Measurements from ENCODE around the gene PCDHGB4. TPM values are rescaled to one million over a fixed set of nuclear protein-coding genes. Genes with fewer than 3 reads are reported as not detected.
"Not testable (repeated sequence)": the region's sequence is repeated elsewhere in the genome, so short reads cannot be mapped to it uniquely, and the experiment has no call there.

The PCDHGB4 gene
- polyA plus RNA-seq, 1 donor from 2014 or later = 9.3 TPM

DNA sequence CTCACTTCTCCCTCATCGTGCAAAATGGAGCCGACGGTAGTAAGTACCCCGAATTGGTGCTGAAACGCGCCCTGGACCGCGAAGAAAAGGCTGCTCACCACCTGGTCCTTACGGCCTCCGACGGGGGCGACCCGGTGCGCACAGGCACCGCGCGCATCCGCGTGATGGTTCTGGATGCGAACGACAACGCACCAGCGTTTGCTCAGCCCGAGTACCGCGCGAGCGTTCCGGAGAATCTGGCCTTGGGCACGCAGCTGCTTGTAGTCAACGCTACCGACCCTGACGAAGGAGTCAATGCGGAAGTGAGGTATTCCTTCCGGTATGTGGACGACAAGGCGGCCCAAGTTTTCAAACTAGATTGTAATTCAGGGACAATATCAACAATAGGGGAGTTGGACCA lies 43.8 kb downstream of the PCDHGB4 start:
- no peaks in the 10 kb centered on the region for H4K20me1 ChIP-seq (ENCODE audit: insufficient read depth)
- H3K9me3 ChIP-seq (ENCODE audit: low read length) = peaks cover 65% of the 10 kb centered on the region
- no peaks in the 10 kb centered on the region for H3K9me2 ChIP-seq (ENCODE audit: insufficient read depth, low read length)
- H3K4me2 ChIP-seq (ENCODE audit: low read length) = no peak overlapping the region
- no peak overlapping the region for H3K9ac ChIP-seq (ENCODE audit: low read length)
- no peaks in the 10 kb centered on the region for H3F3A ChIP-seq (ENCODE audit: insufficient read depth, low read length, poor library complexity, severe bottlenecking)
- H3K36me3 ChIP-seq (ENCODE audit: insufficient read depth, low read length) = peaks cover 43% of the 10 kb centered on the region
- H3K27ac ChIP-seq (ENCODE audit: low read length) = no peak overlapping the region
- H2AFZ ChIP-seq (ENCODE audit: low read depth, low read length) = no peak overlapping the region
- no peaks in the 10 kb centered on the region for H3K27me3 ChIP-seq (ENCODE audit: insufficient read depth, low read depth, low read length)
- peak overlapping the region; percentile 13 for H3K4me3 ChIP-seq (ENCODE audit: low read length)
- TF ChIP-seq TAF1 (IDR thresholded peaks at IDR 0.05; ENCODE audit: low read depth) (no peak), EZH2 (IDR thresholded peaks at IDR 0.05; ENCODE audit: borderline replicate concordance, insufficient read depth, low read length, poor library complexity, severe bottlenecking) (no peak), SMC3 (conservative IDR thresholded peaks at IDR 0.05; ENCODE audit: poor library complexity) (no peak), POLR2AphosphoS5 (IDR thresholded peaks at IDR 0.05) (no peak)
- TF ChIP-seq, protein P1, sequence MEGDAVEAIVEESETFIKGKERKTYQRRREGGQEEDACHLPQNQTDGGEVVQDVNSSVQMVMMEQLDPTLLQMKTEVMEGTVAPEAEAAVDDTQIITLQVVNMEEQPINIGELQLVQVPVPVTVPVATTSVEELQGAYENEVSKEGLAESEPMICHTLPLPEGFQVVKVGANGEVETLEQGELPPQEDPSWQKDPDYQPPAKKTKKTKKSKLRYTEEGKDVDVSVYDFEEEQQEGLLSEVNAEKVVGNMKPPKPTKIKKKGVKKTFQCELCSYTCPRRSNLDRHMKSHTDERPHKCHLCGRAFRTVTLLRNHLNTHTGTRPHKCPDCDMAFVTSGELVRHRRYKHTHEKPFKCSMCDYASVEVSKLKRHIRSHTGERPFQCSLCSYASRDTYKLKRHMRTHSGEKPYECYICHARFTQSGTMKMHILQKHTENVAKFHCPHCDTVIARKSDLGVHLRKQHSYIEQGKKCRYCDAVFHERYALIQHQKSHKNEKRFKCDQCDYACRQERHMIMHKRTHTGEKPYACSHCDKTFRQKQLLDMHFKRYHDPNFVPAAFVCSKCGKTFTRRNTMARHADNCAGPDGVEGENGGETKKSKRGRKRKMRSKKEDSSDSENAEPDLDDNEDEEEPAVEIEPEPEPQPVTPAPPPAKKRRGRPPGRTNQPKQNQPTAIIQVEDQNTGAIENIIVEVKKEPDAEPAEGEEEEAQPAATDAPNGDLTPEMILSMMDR (IDR thresholded peaks at IDR 0.05; ENCODE audit: poor library complexity, severe bottlenecking) = no peak
- peaks cover 27% of the 10 kb centered on the region for H3K79me2 ChIP-seq (replicated peaks; ENCODE audit: insufficient read depth, low read length)

DNA sequence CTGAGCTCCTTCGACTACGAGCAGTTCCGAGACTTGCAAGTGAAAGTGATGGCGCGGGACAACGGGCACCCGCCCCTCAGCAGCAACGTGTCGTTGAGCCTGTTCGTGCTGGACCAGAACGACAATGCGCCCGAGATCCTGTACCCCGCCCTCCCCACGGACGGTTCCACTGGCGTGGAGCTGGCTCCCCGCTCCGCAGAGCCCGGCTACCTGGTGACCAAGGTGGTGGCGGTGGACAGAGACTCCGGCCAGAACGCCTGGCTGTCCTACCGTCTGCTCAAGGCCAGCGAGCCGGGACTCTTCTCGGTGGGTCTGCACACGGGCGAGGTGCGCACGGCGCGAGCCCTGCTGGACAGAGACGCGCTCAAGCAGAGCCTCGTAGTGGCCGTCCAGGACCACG lies 44.8 kb downstream of the PCDHGB4 start:
- H3K4me3 ChIP-seq (ENCODE audit: low read length); H3K27ac ChIP-seq (ENCODE audit: low read length); H3K4me2 ChIP-seq (ENCODE audit: low read length); H3F3A ChIP-seq (ENCODE audit: insufficient read depth, low read length, poor library complexity, severe bottlenecking); H2AFZ ChIP-seq (ENCODE audit: low read depth, low read length); H4K20me1 ChIP-seq (ENCODE audit: insufficient read depth); H3K9ac ChIP-seq (ENCODE audit: low read length); H3K27me3 ChIP-seq (ENCODE audit: insufficient read depth, low read depth, low read length); H3K9me2 ChIP-seq (ENCODE audit: insufficient read depth, low read length): not testable (repeated sequence)
- Histone ChIP-seq H3K36me3 (ENCODE audit: insufficient read depth, low read length) (peaks cover 33% of the 10 kb centered on the region), H3K9me3 (ENCODE audit: low read length) (peaks cover 60% of the 10 kb centered on the region), H3K79me2 (replicated peaks; ENCODE audit: insufficient read depth, low read length) (peaks cover 24% of the 10 kb centered on the region)

DNA sequence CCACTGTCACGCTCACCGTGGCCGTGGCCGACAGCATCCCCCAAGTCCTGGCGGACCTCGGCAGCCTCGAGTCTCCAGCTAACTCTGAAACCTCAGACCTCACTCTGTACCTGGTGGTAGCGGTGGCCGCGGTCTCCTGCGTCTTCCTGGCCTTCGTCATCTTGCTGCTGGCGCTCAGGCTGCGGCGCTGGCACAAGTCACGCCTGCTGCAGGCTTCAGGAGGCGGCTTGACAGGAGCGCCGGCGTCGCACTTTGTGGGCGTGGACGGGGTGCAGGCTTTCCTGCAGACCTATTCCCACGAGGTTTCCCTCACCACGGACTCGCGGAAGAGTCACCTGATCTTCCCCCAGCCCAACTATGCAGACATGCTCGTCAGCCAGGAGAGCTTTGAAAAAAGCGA lies 45.2 kb downstream of the PCDHGB4 start:
- H3K79me2 ChIP-seq (replicated peaks; ENCODE audit: insufficient read depth, low read length) = peaks cover 22% of the 10 kb centered on the region
- H3K36me3 ChIP-seq (ENCODE audit: insufficient read depth, low read length) = peaks cover 28% of the 10 kb centered on the region
- H3F3A ChIP-seq (ENCODE audit: insufficient read depth, low read length, poor library complexity, severe bottlenecking); H4K20me1 ChIP-seq (ENCODE audit: insufficient read depth); H3K4me2 ChIP-seq (ENCODE audit: low read length); H3K27me3 ChIP-seq (ENCODE audit: insufficient read depth, low read depth, low read length); H2AFZ ChIP-seq (ENCODE audit: low read depth, low read length); H3K9ac ChIP-seq (ENCODE audit: low read length); H3K9me2 ChIP-seq (ENCODE audit: insufficient read depth, low read length); H3K4me3 ChIP-seq (ENCODE audit: low read length); H3K27ac ChIP-seq (ENCODE audit: low read length): not testable (repeated sequence)
- H3K9me3 ChIP-seq (ENCODE audit: low read length) = peaks cover 55% of the 10 kb centered on the region

DNA sequence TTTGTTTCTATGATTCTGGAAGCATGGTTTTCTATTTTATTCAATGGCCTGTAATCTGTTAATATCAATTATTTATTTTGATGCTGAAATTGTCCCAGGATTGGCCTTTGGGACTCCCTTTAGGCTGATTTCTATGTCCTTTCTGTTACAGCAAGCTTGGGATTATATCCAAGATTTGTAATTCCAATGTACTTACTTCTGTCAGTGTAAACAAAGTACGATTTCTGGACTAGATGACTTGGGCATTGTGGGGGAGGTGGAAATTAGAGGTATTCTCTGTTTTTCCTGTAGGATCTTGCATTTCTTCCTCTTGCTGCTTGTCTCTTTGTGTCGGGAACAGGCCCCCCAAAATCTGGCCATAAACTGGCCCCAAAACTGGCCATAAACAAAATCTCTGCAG lies 46.5 kb downstream of the PCDHGB4 start:
- no peaks in the 10 kb centered on the region for H4K20me1 ChIP-seq (ENCODE audit: insufficient read depth)
- peaks cover 46% of the 10 kb centered on the region for H3K9me3 ChIP-seq (ENCODE audit: low read length)
- TF ChIP-seq RAD21 (conservative IDR thresholded peaks at IDR 0.05) (no peak), EP300 (conservative IDR thresholded peaks at IDR 0.05; ENCODE audit: poor library complexity, severe bottlenecking) (no peak), SMC3 (conservative IDR thresholded peaks at IDR 0.05; ENCODE audit: poor library complexity) (no peak), TAF1 (IDR thresholded peaks at IDR 0.05; ENCODE audit: low read depth) (no peak), POLR2AphosphoS5 (IDR thresholded peaks at IDR 0.05) (no peak)
- TF ChIP-seq, protein P2, sequence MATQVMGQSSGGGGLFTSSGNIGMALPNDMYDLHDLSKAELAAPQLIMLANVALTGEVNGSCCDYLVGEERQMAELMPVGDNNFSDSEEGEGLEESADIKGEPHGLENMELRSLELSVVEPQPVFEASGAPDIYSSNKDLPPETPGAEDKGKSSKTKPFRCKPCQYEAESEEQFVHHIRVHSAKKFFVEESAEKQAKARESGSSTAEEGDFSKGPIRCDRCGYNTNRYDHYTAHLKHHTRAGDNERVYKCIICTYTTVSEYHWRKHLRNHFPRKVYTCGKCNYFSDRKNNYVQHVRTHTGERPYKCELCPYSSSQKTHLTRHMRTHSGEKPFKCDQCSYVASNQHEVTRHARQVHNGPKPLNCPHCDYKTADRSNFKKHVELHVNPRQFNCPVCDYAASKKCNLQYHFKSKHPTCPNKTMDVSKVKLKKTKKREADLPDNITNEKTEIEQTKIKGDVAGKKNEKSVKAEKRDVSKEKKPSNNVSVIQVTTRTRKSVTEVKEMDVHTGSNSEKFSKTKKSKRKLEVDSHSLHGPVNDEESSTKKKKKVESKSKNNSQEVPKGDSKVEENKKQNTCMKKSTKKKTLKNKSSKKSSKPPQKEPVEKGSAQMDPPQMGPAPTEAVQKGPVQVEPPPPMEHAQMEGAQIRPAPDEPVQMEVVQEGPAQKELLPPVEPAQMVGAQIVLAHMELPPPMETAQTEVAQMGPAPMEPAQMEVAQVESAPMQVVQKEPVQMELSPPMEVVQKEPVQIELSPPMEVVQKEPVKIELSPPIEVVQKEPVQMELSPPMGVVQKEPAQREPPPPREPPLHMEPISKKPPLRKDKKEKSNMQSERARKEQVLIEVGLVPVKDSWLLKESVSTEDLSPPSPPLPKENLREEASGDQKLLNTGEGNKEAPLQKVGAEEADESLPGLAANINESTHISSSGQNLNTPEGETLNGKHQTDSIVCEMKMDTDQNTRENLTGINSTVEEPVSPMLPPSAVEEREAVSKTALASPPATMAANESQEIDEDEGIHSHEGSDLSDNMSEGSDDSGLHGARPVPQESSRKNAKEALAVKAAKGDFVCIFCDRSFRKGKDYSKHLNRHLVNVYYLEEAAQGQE (IDR thresholded peaks at IDR 0.05; ENCODE audit: borderline replicate concordance) = no peak
- TF ChIP-seq, protein P1 (IDR thresholded peaks at IDR 0.05; ENCODE audit: poor library complexity, severe bottlenecking) = no peak
- no peak overlapping the region for H3K9ac ChIP-seq (ENCODE audit: low read length)
- H3K27me3 ChIP-seq (ENCODE audit: insufficient read depth, low read depth, low read length) = no peaks in the 10 kb centered on the region
- H3K27ac ChIP-seq (ENCODE audit: low read length) = no peak overlapping the region
- H3K9me2 ChIP-seq (ENCODE audit: insufficient read depth, low read length) = no peaks in the 10 kb centered on the region
- peaks cover 20% of the 10 kb centered on the region for H3K36me3 ChIP-seq (ENCODE audit: insufficient read depth, low read length)
- H3K4me3 ChIP-seq (ENCODE audit: low read length) = no peak overlapping the region
- no peak overlapping the region for H3K4me2 ChIP-seq (ENCODE audit: low read length)
- peaks cover 21% of the 10 kb centered on the region for H3K79me2 ChIP-seq (replicated peaks; ENCODE audit: insufficient read depth, low read length)
- H3F3A ChIP-seq (ENCODE audit: insufficient read depth, low read length, poor library complexity, severe bottlenecking) = no peaks in the 10 kb centered on the region
- H2AFZ ChIP-seq (ENCODE audit: low read depth, low read length) = no peak overlapping the region
